Astrocyte (in vitro differentiated cells and primary cell): ENCODE data around the gene NRSN2. TPM values are rescaled to one million over a fixed set of nuclear protein-coding genes. Genes with fewer than 3 reads are reported as not detected.

Experiments used
- DNase-seq: peaks from one replicate; pipeline ENCODE4 v3.0.0-alpha.2; 2010; ENCODE audit warnings: low read depth
- FAIRE-seq: peaks from 2 replicates; lab custom pipeline; 2011; peaks lifted over from hg19 to GRCh38; lab: Jason Lieb, UNC
- H2AFZ ChIP-seq: 2 replicates; pipeline ENCODE4 v1.6.0; 2012; ENCODE audit warnings: low read depth, low read length, inconsistent platforms
- H3K27ac ChIP-seq: 2 replicates; pipeline ENCODE4 v1.5.1; 2011; ENCODE audit warnings: low read depth, low read length, inconsistent platforms
- H3K27me3 ChIP-seq: 2 replicates; pipeline ENCODE4 v1.6.0; 2011; ENCODE audit warnings: low read length, inconsistent platforms; ENCODE audit not compliant: insufficient read depth
- H3K36me3 ChIP-seq: 2 replicates; pipeline ENCODE4 v1.5.1; 2011; ENCODE audit warnings: low read length, inconsistent platforms; ENCODE audit not compliant: insufficient read depth
- H3K4me1 ChIP-seq: 2 replicates; pipeline ENCODE4 v1.5.1; 2011; ENCODE audit warnings: low read length, inconsistent platforms; ENCODE audit not compliant: insufficient read depth
- H3K4me2 ChIP-seq: 2 replicates; pipeline ENCODE4 v1.6.0; 2012; ENCODE audit warnings: low read length, inconsistent platforms
- H3K4me3 ChIP-seq: 2 replicates; pipeline ENCODE4 v1.5.1; 2011; ENCODE audit warnings: low read depth, mild to moderate bottlenecking, low read length, inconsistent platforms; ENCODE audit not compliant: insufficient read depth
- H3K79me2 ChIP-seq: 2 replicates; pipeline ENCODE4 v1.6.0; 2012; ENCODE audit warnings: mild to moderate bottlenecking, low read length, inconsistent platforms; ENCODE audit not compliant: insufficient read depth
- H3K9ac ChIP-seq: 2 replicates; pipeline ENCODE4 v1.6.0; 2012; ENCODE audit warnings: mild to moderate bottlenecking, low read length, inconsistent platforms
- H3K9me3 ChIP-seq: 2 replicates; pipeline ENCODE4 v1.5.1; 2012; ENCODE audit warnings: low read depth, mild to moderate bottlenecking, low read length, inconsistent platforms; ENCODE audit not compliant: insufficient read depth
- H4K20me1 ChIP-seq: 2 replicates; pipeline ENCODE4 v1.6.0; 2012; ENCODE audit warnings: low read length, inconsistent platforms; ENCODE audit not compliant: insufficient read depth
- H3K27ac Mint-ChIP-seq: one replicate; pipeline ENCODE4 v1.8.0; 2021; ENCODE audit warnings: mild to moderate bottlenecking, mixed read lengths; ENCODE audit not compliant: unreplicated experiment
- H3K27me3 Mint-ChIP-seq: one replicate; pipeline ENCODE4 v1.8.0; 2021; ENCODE audit warnings: low read depth, mixed read lengths; ENCODE audit not compliant: unreplicated experiment
- H3K36me3 Mint-ChIP-seq: one replicate; pipeline ENCODE4 v1.8.0; 2021; ENCODE audit warnings: low read depth, mixed read lengths; ENCODE audit not compliant: unreplicated experiment
- H3K4me1 Mint-ChIP-seq: one replicate; pipeline ENCODE4 v1.8.0; 2021; ENCODE audit warnings: low read depth, mixed read lengths; ENCODE audit not compliant: unreplicated experiment
- H3K4me3 Mint-ChIP-seq: one replicate; pipeline ENCODE4 v1.8.0; 2021; ENCODE audit warnings: mild to moderate bottlenecking, moderate library complexity, mixed read lengths; ENCODE audit not compliant: unreplicated experiment
- H3K9me3 Mint-ChIP-seq: one replicate; pipeline ENCODE4 v1.8.0; 2021; ENCODE audit warnings: mild to moderate bottlenecking, mixed read lengths; ENCODE audit not compliant: unreplicated experiment
- CTCF ChIP-seq: IDR thresholded peaks from 2 replicates; pipeline ENCODE4 v1.5.1; 2011; ENCODE audit warnings: low read depth, mild to moderate bottlenecking, inconsistent platforms, low read length, moderate library complexity; ENCODE audit not compliant: insufficient read depth
- EZH2 ChIP-seq: IDR thresholded peaks from 2 replicates; pipeline ENCODE4 v1.6.1; 2012; ENCODE audit warnings: mild to moderate bottlenecking, low read length, inconsistent platforms; ENCODE audit not compliant: insufficient read depth
- total RNA-seq: library from RNA; stranded (reverse); gene quantifications from 2 replicates; pipeline ENCODE4 v1.2.1, GENCODE V29; 2021

The NRSN2 gene
- total RNA-seq, 1 donor from 2014 or later: 57.8 TPM

DNA sequence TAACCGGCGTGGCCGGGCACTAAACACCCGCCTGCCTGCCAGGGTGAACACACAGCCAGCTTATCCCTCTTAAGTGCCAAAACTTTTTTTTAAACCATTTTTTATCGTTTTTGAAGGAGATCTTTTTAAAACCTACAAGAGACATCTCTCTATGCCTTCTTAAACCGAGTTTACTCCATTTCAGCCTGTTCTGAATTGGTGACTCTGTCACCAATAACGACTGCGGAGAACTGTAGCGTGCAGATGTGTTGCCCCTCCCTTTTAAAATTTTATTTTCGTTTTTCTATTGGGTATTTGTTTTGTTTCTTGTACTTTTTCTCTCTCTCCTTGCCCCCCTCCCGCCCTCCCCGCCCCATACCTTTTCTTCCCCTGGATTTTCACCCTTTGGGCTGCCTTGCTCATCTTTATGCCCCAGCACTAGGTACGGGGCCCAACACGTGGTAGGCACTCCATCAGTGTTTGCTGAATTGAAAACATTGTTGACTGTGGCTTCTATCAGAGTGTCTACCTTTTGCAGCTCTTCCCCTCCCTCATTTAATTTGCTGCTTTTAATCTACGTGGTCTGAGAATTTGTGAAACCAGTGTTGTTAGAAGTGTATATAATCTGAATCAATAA, 48.0 kb upstream of the NRSN2 start:
- no peaks in the 10 kb centered on the region for H3K36me3 ChIP-seq
- H3K27ac Mint-ChIP-seq: peak overlapping the region; percentile 83
- peak overlapping the region; percentile 94 for H3K9ac ChIP-seq
- peak overlapping the region; percentile 99 for H3K4me2 ChIP-seq
- H3K9me3 Mint-ChIP-seq: no peaks in the 10 kb centered on the region
- H3K27me3 Mint-ChIP-seq: no peaks in the 10 kb centered on the region
- peaks cover 48% of the 10 kb centered on the region for H3K79me2 ChIP-seq
- no peaks in the 10 kb centered on the region for H3K9me3 ChIP-seq
- peaks cover 33% of the 10 kb centered on the region for H4K20me1 ChIP-seq
- H3K4me3 ChIP-seq: peak overlapping the region; percentile 96
- H3K4me1 Mint-ChIP-seq: peaks cover 27% of the 10 kb centered on the region
- no peak for FAIRE-seq
- no peak for TF ChIP-seq EZH2
- TF ChIP-seq CTCF: no peak
- peak overlapping the region; percentile 98 for H3K4me3 Mint-ChIP-seq
- no peaks in the 10 kb centered on the region for H3K27me3 ChIP-seq
- no peak overlapping the region for H2AFZ ChIP-seq
- H3K27ac ChIP-seq: peak overlapping the region; percentile 93
- peaks cover 26% of the 10 kb centered on the region for H3K4me1 ChIP-seq
- no peaks in the 10 kb centered on the region for H3K36me3 Mint-ChIP-seq
- DNase-seq: no peak

GRCh38 chr20:300345-300990, 46.4 kb upstream of the NRSN2 start:
- H3K79me2 ChIP-seq: peaks cover 48% of the 10 kb centered on the region
- H4K20me1 ChIP-seq: peaks cover 33% of the 10 kb centered on the region
- no peaks in the 10 kb centered on the region for H3K9me3 ChIP-seq
- FAIRE-seq (no peak), DNase-seq (no peak)
- no peak for TF ChIP-seq CTCF
- H3K27me3 ChIP-seq: no peaks in the 10 kb centered on the region
- peak overlapping the region; percentile 99 for H3K4me2 ChIP-seq
- H3K9me3 Mint-ChIP-seq: no peaks in the 10 kb centered on the region
- H3K9ac ChIP-seq: peak overlapping the region; percentile 31
- peak overlapping the region; percentile 84 for H3K27ac Mint-ChIP-seq
- H2AFZ ChIP-seq: no peak overlapping the region
- H3K4me3 Mint-ChIP-seq: peak overlapping the region; percentile 98
- peak overlapping the region; percentile 96 for H3K4me3 ChIP-seq
- H3K36me3 Mint-ChIP-seq: no peaks in the 10 kb centered on the region
- peaks cover 27% of the 10 kb centered on the region for H3K4me1 Mint-ChIP-seq
- H3K27ac ChIP-seq: no peak overlapping the region
- H3K36me3 ChIP-seq: no peaks in the 10 kb centered on the region
- no peaks in the 10 kb centered on the region for H3K27me3 Mint-ChIP-seq
- H3K4me1 ChIP-seq: peaks cover 26% of the 10 kb centered on the region
